Panc1 (cell line): ENCODE data around the gene ARPC2.

Experiments used
- POLR2AphosphoS5 ChIP-seq: IDR thresholded peaks from 2 replicates; pipeline ENCODE4 v1.6.1; 2012; ENCODE audit warnings: mild to moderate bottlenecking, low read depth, low read length, moderate library complexity
- SIN3A ChIP-seq: IDR thresholded peaks from 2 replicates; pipeline ENCODE4 v1.6.1; 2012; ENCODE audit warnings: low read depth, mild to moderate bottlenecking, low read length, moderate library complexity, borderline replicate concordance; ENCODE audit not compliant: insufficient read depth
- TF ChIP-seq, protein P1 (sequence below): fragments of 450-650 bp; IDR thresholded peaks from 2 replicates; pipeline ENCODE4 v1.5.1; 2017; ENCODE audit warnings: mild to moderate bottlenecking
- TF ChIP-seq, protein P2 (sequence below), 2 experiments: IDR thresholded peaks; 2 replicates each; pipeline ENCODE4 v1.6.1; 2011 to 2012; ENCODE audit warnings: low read depth in 2 of 2, control low read depth in 1 of 2, low read length in 1 of 2, mild to moderate bottlenecking in 1 of 2, moderate library complexity in 1 of 2; ENCODE audit not compliant: insufficient read depth in 1 of 2

DNA sequence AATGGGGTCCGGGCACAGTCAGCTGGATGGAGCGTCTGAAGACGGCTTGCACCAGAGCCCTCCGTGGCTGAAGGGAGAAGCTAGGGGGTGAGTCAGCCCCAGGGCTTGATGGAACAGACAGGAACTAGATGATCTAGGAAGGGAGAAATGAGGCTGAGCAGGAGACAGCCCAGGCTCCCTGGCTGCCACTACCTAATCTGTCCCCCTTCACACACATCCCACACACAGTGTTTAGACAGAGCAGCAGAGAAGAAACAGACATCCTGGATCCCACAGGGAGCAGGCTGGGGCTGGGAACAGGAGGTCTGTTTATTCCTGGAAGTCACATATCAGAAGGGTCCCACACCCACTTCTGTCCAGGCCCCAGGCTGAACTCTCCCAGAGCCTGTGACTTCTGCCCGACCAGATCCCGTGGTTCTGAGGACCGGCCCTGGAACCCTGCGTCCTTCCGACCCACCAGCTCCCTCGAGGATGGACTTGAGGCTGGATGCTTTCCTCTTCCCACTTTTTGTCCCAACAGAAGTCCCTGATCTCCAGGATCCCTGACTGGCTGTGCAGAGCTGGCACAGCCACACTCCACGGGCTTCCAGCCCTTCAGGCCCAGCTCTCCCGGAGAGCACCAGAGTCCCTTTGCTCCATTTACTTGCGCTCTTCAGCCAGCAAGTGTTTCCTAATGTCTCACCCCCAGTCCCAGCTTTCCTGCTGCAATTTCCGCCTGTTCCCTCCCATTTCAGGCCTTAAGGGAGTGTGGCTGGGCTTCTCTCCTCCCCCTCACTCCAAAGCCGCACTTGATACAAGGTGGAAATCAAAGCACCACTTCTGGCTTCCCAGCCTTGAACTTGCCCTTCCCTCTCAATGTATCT, 42.3 kb downstream of the ARPC2 start:
- TF ChIP-seq, protein P1, sequence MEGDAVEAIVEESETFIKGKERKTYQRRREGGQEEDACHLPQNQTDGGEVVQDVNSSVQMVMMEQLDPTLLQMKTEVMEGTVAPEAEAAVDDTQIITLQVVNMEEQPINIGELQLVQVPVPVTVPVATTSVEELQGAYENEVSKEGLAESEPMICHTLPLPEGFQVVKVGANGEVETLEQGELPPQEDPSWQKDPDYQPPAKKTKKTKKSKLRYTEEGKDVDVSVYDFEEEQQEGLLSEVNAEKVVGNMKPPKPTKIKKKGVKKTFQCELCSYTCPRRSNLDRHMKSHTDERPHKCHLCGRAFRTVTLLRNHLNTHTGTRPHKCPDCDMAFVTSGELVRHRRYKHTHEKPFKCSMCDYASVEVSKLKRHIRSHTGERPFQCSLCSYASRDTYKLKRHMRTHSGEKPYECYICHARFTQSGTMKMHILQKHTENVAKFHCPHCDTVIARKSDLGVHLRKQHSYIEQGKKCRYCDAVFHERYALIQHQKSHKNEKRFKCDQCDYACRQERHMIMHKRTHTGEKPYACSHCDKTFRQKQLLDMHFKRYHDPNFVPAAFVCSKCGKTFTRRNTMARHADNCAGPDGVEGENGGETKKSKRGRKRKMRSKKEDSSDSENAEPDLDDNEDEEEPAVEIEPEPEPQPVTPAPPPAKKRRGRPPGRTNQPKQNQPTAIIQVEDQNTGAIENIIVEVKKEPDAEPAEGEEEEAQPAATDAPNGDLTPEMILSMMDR = no peak
- TF ChIP-seq SIN3A = no peak
- TF ChIP-seq POLR2AphosphoS5 = no peak
- TF ChIP-seq, protein P2, sequence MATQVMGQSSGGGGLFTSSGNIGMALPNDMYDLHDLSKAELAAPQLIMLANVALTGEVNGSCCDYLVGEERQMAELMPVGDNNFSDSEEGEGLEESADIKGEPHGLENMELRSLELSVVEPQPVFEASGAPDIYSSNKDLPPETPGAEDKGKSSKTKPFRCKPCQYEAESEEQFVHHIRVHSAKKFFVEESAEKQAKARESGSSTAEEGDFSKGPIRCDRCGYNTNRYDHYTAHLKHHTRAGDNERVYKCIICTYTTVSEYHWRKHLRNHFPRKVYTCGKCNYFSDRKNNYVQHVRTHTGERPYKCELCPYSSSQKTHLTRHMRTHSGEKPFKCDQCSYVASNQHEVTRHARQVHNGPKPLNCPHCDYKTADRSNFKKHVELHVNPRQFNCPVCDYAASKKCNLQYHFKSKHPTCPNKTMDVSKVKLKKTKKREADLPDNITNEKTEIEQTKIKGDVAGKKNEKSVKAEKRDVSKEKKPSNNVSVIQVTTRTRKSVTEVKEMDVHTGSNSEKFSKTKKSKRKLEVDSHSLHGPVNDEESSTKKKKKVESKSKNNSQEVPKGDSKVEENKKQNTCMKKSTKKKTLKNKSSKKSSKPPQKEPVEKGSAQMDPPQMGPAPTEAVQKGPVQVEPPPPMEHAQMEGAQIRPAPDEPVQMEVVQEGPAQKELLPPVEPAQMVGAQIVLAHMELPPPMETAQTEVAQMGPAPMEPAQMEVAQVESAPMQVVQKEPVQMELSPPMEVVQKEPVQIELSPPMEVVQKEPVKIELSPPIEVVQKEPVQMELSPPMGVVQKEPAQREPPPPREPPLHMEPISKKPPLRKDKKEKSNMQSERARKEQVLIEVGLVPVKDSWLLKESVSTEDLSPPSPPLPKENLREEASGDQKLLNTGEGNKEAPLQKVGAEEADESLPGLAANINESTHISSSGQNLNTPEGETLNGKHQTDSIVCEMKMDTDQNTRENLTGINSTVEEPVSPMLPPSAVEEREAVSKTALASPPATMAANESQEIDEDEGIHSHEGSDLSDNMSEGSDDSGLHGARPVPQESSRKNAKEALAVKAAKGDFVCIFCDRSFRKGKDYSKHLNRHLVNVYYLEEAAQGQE (IDR thresholded peaks at IDR 0.05; ENCODE audit: insufficient read depth in 1 of 2, low read depth in 2 of 2, low read length in 1 of 2) = no peak
